NCI-H2081 treated with DMSO at 0.1 percent for 48 hours (cell line): ENCODE results near the gene RFTN1.

Experiments
- DNase-seq: peaks from one replicate; lab custom pipeline; 2025; lab: John Stamatoyannopoulos, UW

RFTN1 gene

DNA sequence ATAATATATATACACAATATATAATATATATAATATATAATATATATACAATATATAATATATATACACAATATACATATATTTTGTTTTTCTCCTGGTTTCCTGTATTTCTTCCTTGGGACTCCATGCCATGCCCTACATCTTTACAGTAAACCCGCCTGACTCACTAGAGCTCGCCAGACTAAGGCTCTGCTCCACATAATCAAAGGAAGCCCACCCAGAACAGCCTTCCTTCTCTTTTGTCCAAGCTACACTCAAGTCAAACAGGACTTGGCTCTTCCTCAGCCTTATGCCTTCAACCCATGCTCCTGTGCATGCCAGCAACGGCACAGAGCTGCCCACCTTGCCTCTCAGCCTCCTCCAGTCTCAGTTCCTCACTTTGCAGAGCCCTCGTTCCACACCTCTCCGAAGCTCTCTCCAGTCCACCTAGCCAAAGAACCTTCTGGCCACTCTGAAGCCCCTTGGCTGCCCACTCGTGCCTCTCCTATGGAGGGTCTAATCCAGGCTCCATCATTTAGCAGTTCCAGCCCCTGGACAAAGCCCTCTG lies 109.1 kb downstream of the RFTN1 start:
- DNase-seq = no peak

DNA sequence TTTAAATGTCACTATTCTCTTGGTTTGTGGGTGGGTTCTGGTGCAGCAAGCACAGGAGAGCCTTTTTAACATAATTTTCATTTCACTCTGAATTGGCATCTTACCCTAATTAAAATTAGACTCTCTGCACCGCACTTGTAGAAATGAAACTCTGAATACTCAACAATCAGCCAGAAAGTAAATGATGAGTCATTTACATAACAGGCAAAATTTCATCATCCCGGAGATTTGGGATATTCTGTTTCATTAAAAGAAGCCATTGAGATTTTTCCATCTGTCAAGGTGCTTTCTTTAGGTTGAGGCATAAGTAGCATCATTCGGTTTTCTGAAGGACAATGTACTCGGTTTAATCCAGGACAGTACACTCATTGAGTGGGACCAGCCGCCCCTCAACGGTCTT lies 111.0 kb downstream of the RFTN1 start:
- DNase-seq = no peak

DNA sequence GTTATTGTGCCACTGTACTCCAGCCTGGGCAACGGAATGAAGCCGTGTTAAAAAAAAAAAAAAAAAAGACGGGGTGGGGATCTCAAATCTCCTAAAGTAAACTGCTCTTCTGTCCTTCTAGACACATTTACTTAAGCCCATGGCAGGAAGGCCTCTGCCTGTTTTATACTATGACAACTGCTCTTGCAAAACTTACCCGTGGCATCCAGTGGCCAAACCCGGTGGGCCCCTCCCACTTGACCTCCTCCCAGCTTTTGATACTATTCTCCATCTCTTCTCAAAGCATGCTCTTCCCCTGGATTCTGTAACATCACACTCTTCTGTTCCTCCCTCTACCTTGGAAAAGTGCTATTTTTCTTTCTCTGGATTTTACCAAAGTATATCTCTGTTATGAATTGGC lies 112.2 kb downstream of the RFTN1 start:
- DNase-seq = no peak

DNA sequence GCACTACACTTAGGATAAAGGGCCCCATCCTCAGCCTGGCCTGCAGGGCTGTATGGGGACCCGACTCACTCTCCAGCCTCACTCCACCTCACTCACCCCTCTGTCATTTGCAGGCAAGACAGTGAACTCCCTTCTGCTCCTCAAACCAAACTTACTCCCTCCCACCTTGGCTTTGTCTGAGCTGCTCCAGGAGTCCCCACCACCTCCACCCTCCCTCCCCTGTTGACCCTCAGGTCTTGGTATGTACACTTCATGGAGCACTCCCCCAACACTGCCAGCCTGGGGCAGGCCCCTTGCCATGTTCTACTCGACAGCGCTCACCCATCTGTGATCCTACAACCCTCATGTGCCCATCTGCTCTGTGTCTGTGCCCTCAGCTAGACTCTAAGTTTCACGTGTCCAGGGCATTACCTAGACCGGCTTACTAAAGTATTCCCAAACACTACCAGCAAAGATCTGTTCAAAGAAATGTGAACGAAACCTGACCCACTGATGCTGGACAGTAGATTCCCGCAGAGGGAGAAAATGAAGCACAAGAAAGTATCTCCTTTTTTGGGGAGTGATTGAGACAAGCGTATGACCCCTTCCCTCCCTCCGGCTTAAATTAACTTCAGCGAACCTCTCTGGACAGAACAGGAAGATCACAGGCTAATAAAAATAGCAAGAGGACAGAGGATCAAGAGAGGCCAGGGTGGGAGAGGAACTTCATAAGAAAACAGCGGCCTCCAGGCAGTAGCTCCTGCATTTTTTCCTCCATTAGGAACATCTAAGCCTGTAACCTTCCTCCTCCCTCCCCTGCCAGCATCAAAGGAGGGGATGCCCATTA lies 113.2 kb downstream of the RFTN1 start:
- no peak for DNase-seq

DNA sequence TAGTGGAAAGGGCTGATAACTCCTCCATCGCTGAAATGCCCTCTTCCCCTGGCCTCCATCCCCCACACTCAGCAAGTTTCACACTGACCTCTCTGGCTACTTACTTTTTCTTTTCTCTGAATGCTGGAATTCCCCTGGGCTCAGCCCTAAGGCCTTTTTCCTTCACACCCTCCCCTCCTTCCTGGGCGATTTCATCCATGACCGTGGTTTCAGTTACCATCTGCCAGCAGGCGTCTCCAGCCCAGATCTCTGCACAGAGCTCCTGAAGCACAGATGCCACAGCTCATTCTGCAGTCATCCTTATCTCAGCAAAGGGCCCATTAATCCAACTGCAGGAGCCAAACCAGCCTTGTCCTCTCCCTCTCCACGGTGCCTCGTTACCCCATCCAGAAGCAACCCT lies 114.0 kb downstream of the RFTN1 start:
- DNase-seq = no peak

DNA sequence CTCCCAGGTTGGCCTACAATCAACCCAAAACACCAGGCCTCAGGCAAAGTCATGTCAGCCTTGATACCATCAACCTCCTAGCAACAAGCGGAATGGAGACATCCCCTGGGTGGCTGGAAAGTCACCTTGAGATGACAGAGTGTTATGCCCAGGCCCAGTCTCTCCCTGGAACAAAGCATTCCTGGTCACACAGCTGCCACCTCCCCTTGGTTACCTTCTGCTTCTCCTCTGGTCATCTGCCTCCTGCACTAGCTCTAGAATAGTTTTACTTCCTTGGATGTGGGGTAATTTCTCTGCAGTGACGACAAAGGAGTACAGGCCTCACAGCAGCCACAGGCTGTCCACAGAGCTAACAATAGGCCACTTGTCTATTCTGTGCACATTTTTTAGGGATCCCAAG lies 114.9 kb downstream of the RFTN1 start:
- DNase-seq = no peak

DNA sequence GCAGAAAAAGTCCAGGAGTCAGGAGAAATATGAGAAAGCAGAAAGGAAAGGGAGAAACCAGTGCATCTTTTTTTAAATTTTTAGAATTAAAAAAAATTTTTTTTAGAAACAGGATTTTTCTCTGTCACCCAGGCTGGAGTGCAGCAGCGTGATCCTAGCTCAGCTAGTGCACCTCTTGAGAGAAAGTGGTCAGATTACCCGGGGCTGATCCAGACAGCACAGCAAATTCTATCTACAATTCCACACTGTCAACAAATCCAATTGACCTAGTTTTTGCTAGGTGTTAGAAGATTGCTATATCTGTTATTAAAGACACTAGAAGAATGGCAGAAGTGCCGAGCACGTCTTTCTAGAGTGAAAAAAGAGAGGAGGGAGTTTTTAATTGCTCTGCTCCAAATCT lies 117.3 kb downstream of the RFTN1 start:
- no peak for DNase-seq

DNA sequence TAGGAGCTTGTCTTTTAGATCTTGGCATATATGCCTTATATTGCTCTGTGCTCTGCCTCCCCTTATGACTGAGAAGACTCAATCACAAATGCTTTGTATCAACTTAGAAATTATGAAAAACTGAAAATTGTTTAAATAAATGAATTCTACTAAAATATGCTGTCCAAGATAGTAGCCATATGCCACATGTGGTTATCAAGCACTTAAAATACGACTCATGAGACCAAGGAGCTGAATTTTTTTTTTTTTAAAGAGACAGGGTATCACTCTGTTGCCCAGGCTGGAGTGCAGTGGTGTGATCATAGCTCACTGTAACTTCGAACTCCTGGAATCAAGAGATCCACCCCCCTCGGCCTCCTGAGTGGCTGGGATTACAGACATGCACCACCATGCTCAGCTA lies 118.3 kb downstream of the RFTN1 start:
- no peak for DNase-seq

DNA sequence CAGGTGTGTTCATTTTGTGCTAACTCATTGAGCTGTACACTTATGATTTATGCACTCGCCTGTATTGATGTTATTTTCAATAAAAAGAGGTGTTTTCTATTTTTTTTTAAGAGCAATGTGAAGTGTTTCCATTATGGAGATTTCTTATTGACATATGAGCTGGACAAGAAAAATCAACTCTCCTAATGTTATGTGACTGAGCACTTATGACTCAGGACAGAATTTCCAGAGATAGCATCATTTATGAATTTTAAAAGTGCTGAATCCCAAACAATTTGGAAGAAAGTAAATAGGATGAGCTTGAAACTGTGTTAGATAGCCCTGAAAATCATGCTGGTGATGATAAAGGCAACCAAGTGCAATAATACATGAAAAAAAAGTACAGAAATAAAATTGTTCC lies 118.9 kb downstream of the RFTN1 start:
- DNase-seq = no peak

DNA sequence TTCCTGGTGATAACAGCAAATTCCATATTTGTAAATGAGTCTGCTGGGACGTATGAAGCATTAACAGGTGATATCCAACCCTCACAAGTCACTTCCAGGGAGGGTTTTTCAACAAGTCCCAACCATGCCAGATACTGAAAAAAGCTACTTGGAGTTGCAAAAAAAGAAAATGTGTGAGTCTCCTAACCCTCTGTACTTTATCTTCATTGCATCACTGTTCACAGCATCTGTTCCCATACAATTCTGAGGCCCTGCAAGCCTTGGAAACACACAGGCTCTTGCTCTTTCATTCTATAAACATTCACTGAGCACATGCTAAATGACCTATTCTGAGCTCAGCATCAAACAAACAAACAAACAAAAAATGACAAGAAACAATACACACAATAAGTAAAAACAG lies 120.8 kb downstream of the RFTN1 start:
- DNase-seq = no peak

DNA sequence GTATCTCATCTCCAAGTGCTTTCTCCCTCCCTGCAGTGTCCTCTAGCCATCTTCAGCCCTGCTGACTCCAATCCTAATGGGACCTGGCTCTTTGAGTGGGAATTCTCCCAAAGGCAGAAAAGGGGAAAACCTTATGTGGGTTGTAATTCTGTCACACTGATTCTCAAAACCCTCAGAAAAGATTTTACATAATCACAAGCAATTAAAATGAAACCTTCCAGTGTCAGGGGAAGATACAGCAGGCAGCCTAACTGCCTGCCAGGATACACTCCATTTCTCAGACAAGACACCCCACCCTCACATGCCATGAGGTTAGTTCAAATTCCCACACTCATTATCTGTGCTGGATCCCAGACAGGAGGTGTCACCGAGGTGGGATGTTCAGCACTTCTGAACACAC lies 121.4 kb downstream of the RFTN1 start:
- no peak for DNase-seq

DNA sequence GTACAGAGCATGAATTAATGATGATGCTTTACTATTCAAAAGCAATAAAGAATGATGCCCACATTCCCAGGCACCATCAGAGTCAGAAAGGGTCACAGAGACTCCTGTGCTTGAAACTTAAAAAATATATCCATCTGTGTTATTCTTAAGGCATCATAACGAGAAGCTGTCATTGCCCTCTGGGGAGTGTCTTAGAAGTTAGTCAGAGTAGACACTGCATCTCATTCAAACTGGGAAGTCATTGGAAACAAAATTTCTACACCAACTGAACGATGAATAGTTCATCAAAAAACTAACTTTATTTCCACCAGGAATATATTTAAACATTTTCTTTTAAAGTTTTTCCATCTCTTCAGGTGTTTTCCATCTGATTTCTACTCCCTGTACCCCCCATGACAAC lies 122.9 kb downstream of the RFTN1 start:
- DNase-seq = no peak

DNA sequence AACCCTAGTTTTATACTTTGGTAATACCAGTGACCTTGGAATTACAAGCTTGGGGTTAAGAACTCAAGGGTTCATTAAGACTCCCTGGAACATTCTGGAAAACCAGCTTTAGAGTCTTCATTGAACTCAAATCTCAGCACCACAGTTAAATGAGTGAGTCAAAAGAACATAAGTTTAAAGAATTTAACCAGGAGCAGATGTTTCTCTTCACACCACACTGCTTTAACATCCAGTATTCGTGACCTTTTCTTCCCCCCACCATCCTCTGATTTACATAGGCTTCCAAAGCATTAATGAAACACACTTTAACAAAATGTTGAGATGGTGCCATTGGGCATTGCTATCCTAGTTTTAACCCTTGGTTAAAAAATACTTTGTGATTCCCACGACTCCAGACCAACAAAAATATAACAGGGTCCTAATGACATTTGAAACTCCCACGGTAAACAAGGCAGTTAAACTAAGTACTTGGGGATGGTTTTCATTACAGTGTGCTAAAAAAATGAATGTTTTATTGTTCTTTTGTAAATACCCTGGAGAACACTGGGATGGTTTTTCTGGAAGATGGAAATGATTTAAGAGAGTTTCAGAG lies 124.6 kb downstream of the RFTN1 start:
- DNase-seq = no peak

DNA sequence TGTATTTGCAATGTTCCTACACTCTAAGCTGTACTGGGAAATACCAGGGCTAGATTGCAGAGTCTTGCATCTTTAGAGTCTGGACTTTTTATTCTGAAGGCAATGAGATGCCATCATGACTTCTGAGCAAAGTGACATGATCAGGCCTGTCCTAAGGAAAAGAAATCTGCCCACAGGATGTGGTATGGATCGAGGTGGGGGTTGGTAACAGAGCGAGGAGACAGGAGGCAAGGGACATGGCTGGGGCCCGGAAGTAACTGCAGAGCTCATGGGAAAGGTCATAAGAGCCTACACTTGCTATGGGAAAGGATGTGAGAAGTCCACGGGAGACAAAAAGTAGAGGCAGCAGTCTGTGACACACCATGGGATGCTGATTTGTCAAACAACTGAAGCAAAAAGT lies 126.9 kb downstream of the RFTN1 start:
- no peak for DNase-seq

DNA sequence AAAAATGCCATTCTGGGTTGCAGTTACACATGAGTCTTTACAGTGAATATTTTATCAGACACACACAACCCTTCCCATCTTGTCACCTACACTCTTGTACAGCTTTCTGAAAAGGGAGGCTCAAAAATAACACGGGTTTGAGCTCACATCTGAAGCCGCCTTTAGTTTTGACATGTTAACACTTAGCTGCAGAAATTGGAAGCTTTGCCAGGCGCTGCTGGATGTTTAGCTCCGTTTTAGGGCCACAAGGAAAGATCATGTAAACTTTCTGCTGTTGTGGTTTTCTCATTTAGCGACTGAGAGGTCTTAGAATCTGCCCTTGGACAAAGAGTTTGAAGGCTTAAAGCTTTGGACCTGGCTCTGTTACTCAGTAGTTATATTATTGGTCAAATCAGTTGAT lies 128.3 kb downstream of the RFTN1 start:
- DNase-seq = no peak

DNA sequence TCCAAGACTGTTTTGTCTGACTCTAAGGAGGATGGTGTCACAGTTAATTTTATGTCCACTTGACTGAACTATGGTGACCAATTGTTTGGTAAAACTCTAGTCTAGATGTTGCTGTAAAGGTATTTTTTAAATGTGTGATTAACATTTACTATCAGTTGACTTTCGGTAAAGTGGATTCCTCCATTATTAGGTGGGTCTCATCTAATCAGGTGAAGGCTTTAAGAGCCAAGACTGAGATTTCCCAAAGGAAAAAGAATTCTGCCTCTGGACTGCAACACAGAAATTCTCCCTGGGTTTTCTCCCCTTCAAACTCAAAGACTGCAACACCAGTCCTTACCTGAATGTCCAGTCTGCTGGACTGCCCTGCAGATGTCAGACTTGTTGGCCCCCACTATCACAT lies 129.6 kb downstream of the RFTN1 start:
- DNase-seq = no peak

DNA sequence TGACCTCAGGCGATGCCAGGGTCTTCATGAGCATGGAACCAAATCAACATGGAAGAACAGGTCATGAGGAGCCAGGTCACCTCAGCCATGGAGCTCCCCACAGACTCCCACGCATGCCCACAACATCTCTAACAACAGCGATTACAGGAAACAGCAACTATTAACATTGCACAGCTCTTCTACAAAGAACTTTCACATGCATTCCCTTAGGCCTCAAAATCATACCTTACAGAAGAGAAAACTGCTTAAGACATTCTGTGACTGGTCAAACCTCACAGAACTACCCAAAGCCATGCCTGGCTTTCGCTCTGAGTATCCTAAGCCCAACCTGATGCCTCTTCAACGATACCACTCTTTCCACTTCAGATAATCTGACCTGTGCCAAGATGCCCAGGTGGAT lies 130.7 kb downstream of the RFTN1 start:
- no peak for DNase-seq

DNA sequence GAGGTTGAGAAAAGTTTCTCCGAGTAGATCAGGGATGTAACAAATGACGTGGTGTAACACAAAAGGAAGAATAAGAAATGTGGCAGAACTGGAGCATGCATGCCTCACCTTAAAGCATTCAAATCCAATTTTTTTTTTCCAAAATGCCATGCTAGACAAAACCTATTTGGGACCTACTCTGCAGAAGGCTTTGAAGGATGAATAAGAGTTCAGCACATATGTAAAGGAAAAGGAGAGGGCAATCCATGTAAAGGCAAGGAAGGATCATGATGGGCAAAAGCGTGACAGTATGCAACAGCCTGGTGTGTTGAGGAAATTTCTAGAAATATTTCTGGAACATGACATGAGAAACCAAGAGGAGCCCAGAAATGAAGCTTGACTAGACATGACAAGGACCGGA lies 132.1 kb downstream of the RFTN1 start:
- DNase-seq = no peak

DNA sequence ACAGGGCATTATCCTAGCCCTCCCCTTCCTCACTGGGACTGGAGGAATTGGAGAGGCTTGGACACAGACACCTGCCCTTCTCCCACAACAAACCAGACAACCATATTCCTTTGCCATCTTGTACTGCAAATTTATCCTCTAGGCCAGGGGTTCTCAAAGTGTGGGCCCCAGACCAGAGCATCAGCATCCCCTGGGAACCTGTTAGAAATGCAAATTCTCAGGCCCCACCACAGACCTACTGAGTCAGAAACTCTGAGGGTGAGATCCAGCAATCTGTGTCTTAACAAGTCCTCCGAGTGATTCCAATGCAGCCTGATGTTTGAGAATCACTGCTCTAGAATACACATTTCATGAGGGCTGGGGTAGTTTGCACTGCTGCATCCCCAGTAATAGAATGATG lies 133.1 kb downstream of the RFTN1 start:
- DNase-seq = no peak

DNA sequence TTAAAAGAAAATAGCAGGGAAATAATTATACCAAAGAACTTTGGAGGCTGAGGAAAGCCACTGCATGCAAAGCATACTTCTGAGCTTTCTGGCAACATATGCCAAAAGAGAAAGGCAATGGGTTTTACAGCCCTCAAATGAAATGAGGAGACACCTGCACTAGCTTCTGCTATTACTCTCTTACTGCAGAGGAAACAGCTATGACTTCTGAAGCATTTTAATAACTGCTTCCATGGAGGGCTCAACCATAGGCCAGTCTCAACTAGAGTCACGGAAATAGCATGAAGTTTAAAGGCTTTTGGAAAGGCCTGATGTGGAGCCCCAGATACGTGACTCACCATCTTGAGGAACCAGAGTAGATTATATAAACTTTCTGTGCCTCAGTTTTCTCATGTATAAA lies 133.7 kb downstream of the RFTN1 start:
- no peak for DNase-seq

DNA sequence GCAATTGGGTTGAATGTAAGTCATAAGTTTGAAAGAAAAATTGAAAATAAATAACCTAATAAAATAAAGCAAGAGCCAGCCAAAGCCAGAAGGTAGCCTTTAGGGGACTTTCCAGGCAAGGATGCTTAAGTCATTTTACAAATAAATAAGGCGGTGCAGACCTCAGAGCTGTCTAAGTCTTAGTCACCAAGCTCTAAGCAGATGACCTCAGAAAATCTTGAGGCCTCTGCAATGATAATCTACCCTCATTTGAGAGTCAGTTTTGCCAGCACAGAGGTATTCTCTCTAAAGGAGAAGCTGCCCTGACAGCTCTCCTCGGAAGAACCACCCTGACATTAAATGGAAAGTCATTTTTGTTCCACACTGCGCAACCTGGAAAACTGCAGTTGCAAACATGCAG lies 134.6 kb downstream of the RFTN1 start:
- no peak for DNase-seq

DNA sequence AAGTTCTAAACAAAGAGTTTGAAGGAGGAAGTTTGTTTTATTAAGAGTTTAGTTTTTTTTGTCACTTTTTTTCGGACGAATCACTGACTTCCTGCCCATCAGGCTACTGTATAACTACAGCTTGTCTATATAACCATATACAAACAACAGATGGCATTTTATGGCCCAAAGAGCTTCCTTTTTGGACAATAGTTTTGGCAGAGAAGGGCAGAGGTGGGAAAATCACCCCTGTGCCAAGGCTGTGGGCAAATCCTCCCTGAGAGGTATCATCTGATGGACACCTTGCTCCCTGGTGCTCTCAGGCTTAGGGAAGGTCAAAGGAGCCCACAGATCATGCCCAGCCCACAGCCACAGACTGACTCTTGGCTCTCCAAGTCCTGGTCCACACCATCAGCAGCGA lies 135.1 kb downstream of the RFTN1 start:
- no peak for DNase-seq

DNA sequence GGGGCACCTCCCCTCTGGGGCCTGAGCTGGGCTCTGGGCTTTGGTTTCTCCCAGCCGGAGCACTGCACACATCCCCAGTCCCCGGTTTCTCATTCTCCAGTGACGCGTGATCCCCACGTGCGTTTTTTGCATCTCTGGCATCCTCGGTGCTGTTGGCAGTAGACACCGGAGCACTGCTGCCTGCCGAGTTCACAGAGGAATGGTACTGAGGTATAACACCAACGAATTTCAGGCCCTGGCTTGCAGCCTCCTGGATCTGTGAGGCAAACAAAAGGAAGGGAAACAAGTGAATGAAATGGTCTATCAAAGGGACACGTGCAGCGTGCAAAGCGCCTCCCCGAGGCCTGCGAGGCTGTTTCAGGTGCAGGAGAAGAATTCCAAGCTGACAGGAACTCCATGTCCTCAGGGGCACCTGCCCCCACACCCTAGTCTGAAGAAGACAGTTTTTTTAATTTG lies 135.6 kb downstream of the RFTN1 start:
- DNase-seq = no peak

DNA sequence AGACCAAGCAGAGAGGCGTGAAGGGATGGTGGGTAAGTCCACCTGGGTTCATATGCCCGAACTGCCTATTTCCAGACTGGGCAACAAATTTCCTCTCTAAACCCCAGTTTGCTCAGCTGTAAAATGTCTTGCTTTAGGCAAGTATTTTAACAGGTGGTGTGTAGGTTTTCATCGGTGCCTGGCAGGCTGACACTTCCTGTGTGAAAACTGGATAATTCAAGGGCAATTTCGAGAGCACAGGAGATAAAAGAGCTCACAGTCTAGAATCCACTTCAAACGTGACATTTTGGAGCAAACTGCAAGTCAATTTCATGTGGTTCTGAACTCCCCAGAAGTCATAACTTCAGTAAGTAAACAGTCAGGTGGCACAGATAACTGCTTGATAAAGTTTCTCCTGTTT lies 136.3 kb downstream of the RFTN1 start:
- DNase-seq = no peak
